Kidney (tissue), 14 donors: ENCODE results near the gene TMEM203. TPM values are rescaled to one million over a fixed set of nuclear protein-coding genes. Genes with fewer than 3 reads are reported as not detected.

Source experiments
- DNase-seq, 5 donors: peaks; one replicate each; pipeline ENCODE4 v3.0.0-alpha.2; 2013 to 2020
- FAIRE-seq: peaks from 2 replicates; lab custom pipeline; 2012; peaks lifted over from hg19 to GRCh38; lab: Jason Lieb, UNC
- H3K27ac ChIP-seq, 2 donors: one replicate each; pipeline ENCODE4 v1.7.0; 2013; ENCODE audit warnings: low read depth in 2 of 2, low read length in 2 of 2, inconsistent platforms in 1 of 2
- H3K27me3 ChIP-seq: one replicate; pipeline ENCODE4 v1.7.1; 2013; ENCODE audit warnings: low read length, inconsistent platforms; ENCODE audit not compliant: control insufficient read depth, insufficient read depth
- H3K36me3 ChIP-seq, 3 donors: one replicate each; pipeline versions ENCODE4 v1.7.0 to v1.7.1; 2013; ENCODE audit warnings: low read length in 3 of 3, control low read depth in 1 of 3, inconsistent platforms in 1 of 3; ENCODE audit not compliant: insufficient read depth in 3 of 3, control insufficient read depth in 2 of 3
- H3K4me1 ChIP-seq, 3 donors: one replicate each; pipeline versions ENCODE4 v1.7.0 to v1.7.1; 2013; ENCODE audit warnings: low read length in 3 of 3, inconsistent platforms in 1 of 3, low read depth in 1 of 3; ENCODE audit not compliant: control insufficient read depth in 2 of 3, insufficient read depth in 2 of 3
- H3K4me3 ChIP-seq, 3 donors: one replicate each; pipeline versions ENCODE4 v1.7.0 to v1.8.1; 2013; ENCODE audit warnings: low read length in 3 of 3, control low read depth in 1 of 3, inconsistent platforms in 1 of 3
- H3K9ac ChIP-seq, 3 donors: one replicate each; pipeline versions ENCODE4 v1.7.0 to v1.7.1; 2013; ENCODE audit warnings: low read length in 3 of 3, control low read depth in 1 of 3, inconsistent platforms in 1 of 3
- H3K9me3 ChIP-seq, 3 donors: one replicate each; pipeline versions ENCODE4 v1.7.0 to v1.7.1; 2013; ENCODE audit warnings: low read length in 3 of 3, control low read depth in 1 of 3, inconsistent platforms in 1 of 3; ENCODE audit not compliant: control insufficient read depth in 2 of 3, insufficient read depth in 1 of 3
- intact Hi-C: fragments of 100-400 bp; cut with DNase I; formaldehyde crosslinking; loops from one replicate; pipeline ENCODE4 v1.11.1; 2022
- polyA plus RNA-seq: library from polyadenylated mRNA; stranded (reverse); fragments of 350-450 nt; fragmentation: Illumina TruSeq; extraction: RNeasy Lipid Tissue Mini Kit (QIAGEN cat#74804); gene quantifications from one replicate; pipeline ENCODE4 v1.2.3, GENCODE V29; 2014; ENCODE audit warnings: low read depth, low replicate concordance; ENCODE audit not compliant: insufficient read depth
- total RNA-seq: library from RNA; stranded (reverse); fragmentation: NEBNext Ultra II Directional; extraction: Animal tissue kit (Norgen Biotek cat#: 25700); gene quantifications from one replicate; pipeline ENCODE4 v1.2.1, GENCODE V29; 2021
- TF ChIP-seq, protein P1 (sequence below): IDR thresholded peaks from 3 replicates; pipeline ENCODE4 v1.5.1; 2012; ENCODE audit warnings: mild to moderate bottlenecking, moderate library complexity, borderline replicate concordance; ENCODE audit not compliant: insufficient read depth; ENCODE audit errors: extremely low read depth
- donor health status: control.
- donor health status: control.
- donor health status: control.
- donor health status: control.
- donor health status: control.
- donor health status: DM: yes; HTN: yes; CAD: no.
- donor health status: Normal renal cell carcinoma (clear cell type).

TMEM203 gene
- total and polyA plus RNA-seq, 2 donors from 2014 or later = 36.3 to 53.5 TPM

DNA sequence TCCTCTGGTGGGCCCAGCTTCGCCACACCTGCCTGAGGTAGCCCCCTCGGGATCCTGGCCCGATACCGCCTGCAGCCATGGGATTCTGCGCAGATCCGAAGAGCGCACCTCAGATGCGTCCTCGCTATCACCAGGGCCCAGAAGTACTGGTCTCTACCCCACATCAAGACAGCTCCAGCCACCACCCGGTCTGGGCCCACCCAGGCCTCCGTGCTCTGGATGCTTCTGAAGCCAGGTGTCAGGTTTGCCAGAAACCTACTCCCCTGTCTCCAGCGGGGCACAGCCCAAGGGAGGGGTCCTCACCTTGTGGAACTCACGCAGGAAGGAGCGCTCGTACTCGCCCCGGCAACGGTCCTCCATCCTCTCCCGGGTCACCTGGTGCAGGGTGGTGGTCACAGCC lies 19.5 kb downstream of the TMEM203 start:
- no peak for DNase-seq
- Histone ChIP-seq H3K4me1 (peaks cover 4 to 36% (median 30%) of the 10 kb centered on the region in 3 donors), H3K27me3 (no peaks in the 10 kb centered on the region), H3K4me3 (no peak overlapping the region), H3K36me3 (peaks cover 0 to 28% (median 24%) of the 10 kb centered on the region in 3 donors), H3K27ac (no peak overlapping the region), H3K9me3 (no peaks in the 10 kb centered on the region), H3K9ac (no peak overlapping the region)
- TF ChIP-seq, protein P1, sequence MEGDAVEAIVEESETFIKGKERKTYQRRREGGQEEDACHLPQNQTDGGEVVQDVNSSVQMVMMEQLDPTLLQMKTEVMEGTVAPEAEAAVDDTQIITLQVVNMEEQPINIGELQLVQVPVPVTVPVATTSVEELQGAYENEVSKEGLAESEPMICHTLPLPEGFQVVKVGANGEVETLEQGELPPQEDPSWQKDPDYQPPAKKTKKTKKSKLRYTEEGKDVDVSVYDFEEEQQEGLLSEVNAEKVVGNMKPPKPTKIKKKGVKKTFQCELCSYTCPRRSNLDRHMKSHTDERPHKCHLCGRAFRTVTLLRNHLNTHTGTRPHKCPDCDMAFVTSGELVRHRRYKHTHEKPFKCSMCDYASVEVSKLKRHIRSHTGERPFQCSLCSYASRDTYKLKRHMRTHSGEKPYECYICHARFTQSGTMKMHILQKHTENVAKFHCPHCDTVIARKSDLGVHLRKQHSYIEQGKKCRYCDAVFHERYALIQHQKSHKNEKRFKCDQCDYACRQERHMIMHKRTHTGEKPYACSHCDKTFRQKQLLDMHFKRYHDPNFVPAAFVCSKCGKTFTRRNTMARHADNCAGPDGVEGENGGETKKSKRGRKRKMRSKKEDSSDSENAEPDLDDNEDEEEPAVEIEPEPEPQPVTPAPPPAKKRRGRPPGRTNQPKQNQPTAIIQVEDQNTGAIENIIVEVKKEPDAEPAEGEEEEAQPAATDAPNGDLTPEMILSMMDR = no peak
- intact Hi-C loops = no loop called here
- FAIRE-seq = no peak

DNA sequence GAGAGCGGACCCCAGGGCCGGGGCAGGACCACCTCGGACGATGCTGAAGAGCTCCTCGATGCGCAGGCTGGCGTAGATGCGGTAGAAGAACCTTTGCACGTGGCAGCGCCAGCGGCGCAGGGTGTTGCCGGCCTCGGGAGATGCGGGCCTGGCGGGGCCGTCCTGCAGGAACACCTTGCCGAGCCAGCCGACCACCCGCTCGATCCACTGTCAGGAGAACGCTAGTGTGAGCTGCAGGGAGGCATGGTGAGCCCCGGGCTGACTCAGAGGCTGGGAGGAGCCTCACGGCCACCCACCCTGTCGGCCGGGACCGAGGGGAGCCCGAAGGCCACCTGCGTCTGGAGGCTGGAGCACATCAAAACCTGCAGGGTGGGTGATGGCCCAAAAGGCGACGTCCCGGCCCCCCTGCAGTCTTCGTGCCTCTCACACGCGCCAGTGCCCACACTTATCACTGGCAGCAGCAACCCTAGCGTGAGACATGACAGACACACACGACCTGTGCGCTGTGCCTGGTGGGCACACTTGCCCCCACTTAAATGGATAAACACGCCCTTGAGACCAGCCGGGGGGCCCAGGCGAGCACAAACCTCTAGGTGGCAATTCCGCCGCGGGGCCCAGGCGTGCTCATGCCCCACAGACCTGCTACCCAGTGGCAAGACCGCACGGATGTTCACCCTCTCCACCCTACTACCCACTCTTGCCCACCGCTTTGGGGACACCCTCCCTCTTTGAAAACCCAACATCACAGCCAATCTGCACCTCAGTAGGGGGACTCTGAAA lies 20.4 kb downstream of the TMEM203 start:
- Histone ChIP-seq H3K27me3 (no peaks in the 10 kb centered on the region), H3K9ac (no peak overlapping the region), H3K9me3 (no peaks in the 10 kb centered on the region), H3K4me3 (no peak overlapping the region), H3K27ac (no peak overlapping the region), H3K36me3 (peaks cover 0 to 27% (median 24%) of the 10 kb centered on the region in 3 donors), H3K4me1 (peaks cover 4 to 29% (median 23%) of the 10 kb centered on the region in 3 donors)
- no peak for DNase-seq
- no peak for FAIRE-seq
- TF ChIP-seq, protein P1 = no peak
- intact Hi-C loops = no loop called here

DNA sequence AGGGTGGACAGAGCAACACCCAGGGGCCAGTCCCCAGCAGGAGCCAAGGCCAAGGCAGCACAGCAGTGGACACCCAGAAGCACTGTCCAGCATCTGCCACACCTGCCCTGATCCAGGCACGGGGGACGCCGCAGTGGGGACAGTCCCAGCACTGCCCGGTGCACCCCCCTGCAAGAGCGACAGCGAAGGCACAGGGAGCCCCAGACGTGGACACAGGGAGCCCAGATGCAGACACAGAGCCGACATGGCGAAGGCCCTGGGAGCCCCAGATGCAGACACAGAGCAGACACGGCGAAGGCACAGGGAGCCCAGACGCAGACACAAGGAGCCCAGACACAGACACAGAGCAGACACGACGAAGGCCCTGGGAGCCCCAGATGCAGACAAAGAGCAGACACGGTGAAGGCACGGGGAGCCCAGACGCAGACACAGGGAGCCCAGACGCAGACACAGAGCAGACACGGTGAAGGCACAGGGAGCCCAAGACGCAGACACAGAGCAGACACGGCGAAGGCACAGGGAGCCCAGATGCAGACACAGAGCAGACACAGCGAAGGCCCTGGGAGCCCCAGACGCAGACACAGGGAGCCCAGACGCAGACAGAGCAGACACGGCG lies 21.4 kb downstream of the TMEM203 start:
- no peak for DNase-seq
- intact Hi-C loops = no loop called here
- no peaks in the 10 kb centered on the region for H3K9me3 ChIP-seq
- peaks cover 0 to 27% (median 26%) of the 10 kb centered on the region in 3 donors for H3K36me3 ChIP-seq
- no peaks in the 10 kb centered on the region for H3K27me3 ChIP-seq
- H3K27ac ChIP-seq = no peak overlapping the region
- no peak for FAIRE-seq
- TF ChIP-seq, protein P1 = no peak
- no peak overlapping the region for H3K9ac ChIP-seq
- peaks cover 4 to 19% (median 14%) of the 10 kb centered on the region in 3 donors for H3K4me1 ChIP-seq
- no peak overlapping the region for H3K4me3 ChIP-seq
